ENCODE measurements around the gene PLB1. TPM values are rescaled to one million over a fixed set of nuclear protein-coding genes. Genes with fewer than 3 reads are reported as not detected.
A peak's percentile ranks its signal among the peaks of the same experiment; 100 is the strongest.

Gene PLB1
- total and polyA plus RNA-seq, 9 of the 15 experiments (the other 6 are each of a cell fraction or from before 2014, with no cell fraction given), result 0.01 to 0.09 (median 0.07) TPM; not detected in 2

GRCh38 chr2:28662468-28663181, 166.8 kb downstream of the PLB1 start (continued):
- TF ChIP-seq DDX20 (tag; IDR thresholded peaks at IDR 0.05; ENCODE audit: low read depth) (no peak), MEIS2 (IDR thresholded peaks at IDR 0.05; ENCODE audit: partially characterized antibody) (peak; percentile 12), RFX1 (IDR thresholded peaks at IDR 0.05) (no peak), GABPB1 (CRISPR knock-in tag; IDR thresholded peaks at IDR 0.05) (no peak), ERF (CRISPR knock-in tag; IDR thresholded peaks at IDR 0.05) (no peak), POLR2A (conservative IDR thresholded peaks at IDR 0.05) (no peak), PBX2 (CRISPR knock-in tag; IDR thresholded peaks at IDR 0.05; ENCODE audit: low read depth) (no peak), PBX2 (tag; conservative IDR thresholded peaks at IDR 0.05; ENCODE audit: low read depth) (peak; percentile 54; the same call in 1 of the 2 replicates), NR2C2 (CRISPR knock-in tag; IDR thresholded peaks at IDR 0.05) (no peak), NR2C2 (tag; IDR thresholded peaks at IDR 0.05) (peak; percentile 64)
- TF ChIP-seq, protein P1, sequence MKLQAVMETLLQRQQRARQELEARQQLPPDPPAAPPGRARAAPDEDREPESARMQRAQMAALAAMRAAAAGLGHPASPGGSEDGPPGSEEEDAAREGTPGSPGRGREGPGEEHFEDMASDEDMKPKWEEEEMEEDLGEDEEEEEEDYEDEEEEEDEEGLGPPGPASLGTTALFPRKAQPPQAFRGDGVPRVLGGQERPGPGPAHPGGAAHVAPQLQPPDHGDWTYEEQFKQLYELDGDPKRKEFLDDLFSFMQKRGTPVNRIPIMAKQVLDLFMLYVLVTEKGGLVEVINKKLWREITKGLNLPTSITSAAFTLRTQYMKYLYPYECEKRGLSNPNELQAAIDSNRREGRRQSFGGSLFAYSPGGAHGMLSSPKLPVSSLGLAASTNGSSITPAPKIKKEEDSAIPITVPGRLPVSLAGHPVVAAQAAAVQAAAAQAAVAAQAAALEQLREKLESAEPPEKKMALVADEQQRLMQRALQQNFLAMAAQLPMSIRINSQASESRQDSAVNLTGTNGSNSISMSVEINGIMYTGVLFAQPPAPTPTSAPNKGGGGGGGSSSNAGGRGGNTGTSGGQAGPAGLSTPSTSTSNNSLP (IDR thresholded peaks at IDR 0.05; ENCODE audit: borderline replicate concordance, low read depth, low read length), result no peak
- TF ChIP-seq, protein P2, sequence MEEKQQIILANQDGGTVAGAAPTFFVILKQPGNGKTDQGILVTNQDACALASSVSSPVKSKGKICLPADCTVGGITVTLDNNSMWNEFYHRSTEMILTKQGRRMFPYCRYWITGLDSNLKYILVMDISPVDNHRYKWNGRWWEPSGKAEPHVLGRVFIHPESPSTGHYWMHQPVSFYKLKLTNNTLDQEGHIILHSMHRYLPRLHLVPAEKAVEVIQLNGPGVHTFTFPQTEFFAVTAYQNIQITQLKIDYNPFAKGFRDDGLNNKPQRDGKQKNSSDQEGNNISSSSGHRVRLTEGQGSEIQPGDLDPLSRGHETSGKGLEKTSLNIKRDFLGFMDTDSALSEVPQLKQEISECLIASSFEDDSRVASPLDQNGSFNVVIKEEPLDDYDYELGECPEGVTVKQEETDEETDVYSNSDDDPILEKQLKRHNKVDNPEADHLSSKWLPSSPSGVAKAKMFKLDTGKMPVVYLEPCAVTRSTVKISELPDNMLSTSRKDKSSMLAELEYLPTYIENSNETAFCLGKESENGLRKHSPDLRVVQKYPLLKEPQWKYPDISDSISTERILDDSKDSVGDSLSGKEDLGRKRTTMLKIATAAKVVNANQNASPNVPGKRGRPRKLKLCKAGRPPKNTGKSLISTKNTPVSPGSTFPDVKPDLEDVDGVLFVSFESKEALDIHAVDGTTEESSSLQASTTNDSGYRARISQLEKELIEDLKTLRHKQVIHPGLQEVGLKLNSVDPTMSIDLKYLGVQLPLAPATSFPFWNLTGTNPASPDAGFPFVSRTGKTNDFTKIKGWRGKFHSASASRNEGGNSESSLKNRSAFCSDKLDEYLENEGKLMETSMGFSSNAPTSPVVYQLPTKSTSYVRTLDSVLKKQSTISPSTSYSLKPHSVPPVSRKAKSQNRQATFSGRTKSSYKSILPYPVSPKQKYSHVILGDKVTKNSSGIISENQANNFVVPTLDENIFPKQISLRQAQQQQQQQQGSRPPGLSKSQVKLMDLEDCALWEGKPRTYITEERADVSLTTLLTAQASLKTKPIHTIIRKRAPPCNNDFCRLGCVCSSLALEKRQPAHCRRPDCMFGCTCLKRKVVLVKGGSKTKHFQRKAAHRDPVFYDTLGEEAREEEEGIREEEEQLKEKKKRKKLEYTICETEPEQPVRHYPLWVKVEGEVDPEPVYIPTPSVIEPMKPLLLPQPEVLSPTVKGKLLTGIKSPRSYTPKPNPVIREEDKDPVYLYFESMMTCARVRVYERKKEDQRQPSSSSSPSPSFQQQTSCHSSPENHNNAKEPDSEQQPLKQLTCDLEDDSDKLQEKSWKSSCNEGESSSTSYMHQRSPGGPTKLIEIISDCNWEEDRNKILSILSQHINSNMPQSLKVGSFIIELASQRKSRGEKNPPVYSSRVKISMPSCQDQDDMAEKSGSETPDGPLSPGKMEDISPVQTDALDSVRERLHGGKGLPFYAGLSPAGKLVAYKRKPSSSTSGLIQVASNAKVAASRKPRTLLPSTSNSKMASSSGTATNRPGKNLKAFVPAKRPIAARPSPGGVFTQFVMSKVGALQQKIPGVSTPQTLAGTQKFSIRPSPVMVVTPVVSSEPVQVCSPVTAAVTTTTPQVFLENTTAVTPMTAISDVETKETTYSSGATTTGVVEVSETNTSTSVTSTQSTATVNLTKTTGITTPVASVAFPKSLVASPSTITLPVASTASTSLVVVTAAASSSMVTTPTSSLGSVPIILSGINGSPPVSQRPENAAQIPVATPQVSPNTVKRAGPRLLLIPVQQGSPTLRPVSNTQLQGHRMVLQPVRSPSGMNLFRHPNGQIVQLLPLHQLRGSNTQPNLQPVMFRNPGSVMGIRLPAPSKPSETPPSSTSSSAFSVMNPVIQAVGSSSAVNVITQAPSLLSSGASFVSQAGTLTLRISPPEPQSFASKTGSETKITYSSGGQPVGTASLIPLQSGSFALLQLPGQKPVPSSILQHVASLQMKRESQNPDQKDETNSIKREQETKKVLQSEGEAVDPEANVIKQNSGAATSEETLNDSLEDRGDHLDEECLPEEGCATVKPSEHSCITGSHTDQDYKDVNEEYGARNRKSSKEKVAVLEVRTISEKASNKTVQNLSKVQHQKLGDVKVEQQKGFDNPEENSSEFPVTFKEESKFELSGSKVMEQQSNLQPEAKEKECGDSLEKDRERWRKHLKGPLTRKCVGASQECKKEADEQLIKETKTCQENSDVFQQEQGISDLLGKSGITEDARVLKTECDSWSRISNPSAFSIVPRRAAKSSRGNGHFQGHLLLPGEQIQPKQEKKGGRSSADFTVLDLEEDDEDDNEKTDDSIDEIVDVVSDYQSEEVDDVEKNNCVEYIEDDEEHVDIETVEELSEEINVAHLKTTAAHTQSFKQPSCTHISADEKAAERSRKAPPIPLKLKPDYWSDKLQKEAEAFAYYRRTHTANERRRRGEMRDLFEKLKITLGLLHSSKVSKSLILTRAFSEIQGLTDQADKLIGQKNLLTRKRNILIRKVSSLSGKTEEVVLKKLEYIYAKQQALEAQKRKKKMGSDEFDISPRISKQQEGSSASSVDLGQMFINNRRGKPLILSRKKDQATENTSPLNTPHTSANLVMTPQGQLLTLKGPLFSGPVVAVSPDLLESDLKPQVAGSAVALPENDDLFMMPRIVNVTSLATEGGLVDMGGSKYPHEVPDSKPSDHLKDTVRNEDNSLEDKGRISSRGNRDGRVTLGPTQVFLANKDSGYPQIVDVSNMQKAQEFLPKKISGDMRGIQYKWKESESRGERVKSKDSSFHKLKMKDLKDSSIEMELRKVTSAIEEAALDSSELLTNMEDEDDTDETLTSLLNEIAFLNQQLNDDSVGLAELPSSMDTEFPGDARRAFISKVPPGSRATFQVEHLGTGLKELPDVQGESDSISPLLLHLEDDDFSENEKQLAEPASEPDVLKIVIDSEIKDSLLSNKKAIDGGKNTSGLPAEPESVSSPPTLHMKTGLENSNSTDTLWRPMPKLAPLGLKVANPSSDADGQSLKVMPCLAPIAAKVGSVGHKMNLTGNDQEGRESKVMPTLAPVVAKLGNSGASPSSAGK (IDR thresholded peaks at IDR 0.05), result no peak

Data from K562 (cell line).